ENCODE measurements around the gene TMEM175. TPM values are rescaled to one million over a fixed set of nuclear protein-coding genes. Genes with fewer than 3 reads are reported as not detected.

TMEM175 gene
- total RNA-seq, 1 donor from 2014 or later: 28.0 TPM

- no peak overlapping the region for H3K27ac Mint-ChIP-seq
- no peaks in the 10 kb centered on the region for H3K4me1 Mint-ChIP-seq
- H3K36me3 Mint-ChIP-seq: peaks cover 12% of the 10 kb centered on the region
- H3K9me3 Mint-ChIP-seq: no peaks in the 10 kb centered on the region
- H3K27me3 Mint-ChIP-seq (ENCODE audit: low read depth): no peaks in the 10 kb centered on the region
- no peak for TF ChIP-seq CTCF (IDR thresholded peaks at IDR 0.05; ENCODE audit: unreplicated experiment)
- DNase-seq (ENCODE audit: low spot score in 2 of 2, unreplicated experiment in 2 of 2): no peak
- H3K4me3 Mint-ChIP-seq: no peak overlapping the region
These were observed 20.8 kb downstream of the TMEM175 start for GRCh38 chr4:952881-953573.

- Mint-ChIP-seq H3K36me3 (peaks cover 12% of the 10 kb centered on the region), H3K4me3 (no peak overlapping the region), H3K4me1 (no peaks in the 10 kb centered on the region), H3K27ac (no peak overlapping the region), H3K9me3 (no peaks in the 10 kb centered on the region), H3K27me3 (ENCODE audit: low read depth) (no peaks in the 10 kb centered on the region)
- TF ChIP-seq CTCF (IDR thresholded peaks at IDR 0.05; ENCODE audit: unreplicated experiment): no peak
- no peak for DNase-seq (ENCODE audit: low spot score in 2 of 2, unreplicated experiment in 2 of 2)
These were observed 21.3 kb downstream of the TMEM175 start for GRCh38 chr4:953574-953915.

GRCh38 chr4:954211-955020, 22.2 kb downstream of the TMEM175 start:
- Mint-ChIP-seq H3K36me3 (peaks cover 12% of the 10 kb centered on the region), H3K4me1 (no peaks in the 10 kb centered on the region), H3K9me3 (no peaks in the 10 kb centered on the region), H3K27ac (no peak overlapping the region), H3K4me3 (no peak overlapping the region), H3K27me3 (ENCODE audit: low read depth) (no peaks in the 10 kb centered on the region)
- no peak for DNase-seq (ENCODE audit: low spot score in 2 of 2, unreplicated experiment in 2 of 2)
- no peak for TF ChIP-seq CTCF (IDR thresholded peaks at IDR 0.05; ENCODE audit: unreplicated experiment)

- Mint-ChIP-seq H3K27me3 (ENCODE audit: low read depth) (no peaks in the 10 kb centered on the region), H3K9me3 (no peaks in the 10 kb centered on the region), H3K4me1 (no peaks in the 10 kb centered on the region), H3K27ac (no peak overlapping the region), H3K4me3 (no peak overlapping the region), H3K36me3 (peaks cover 12% of the 10 kb centered on the region)
- no peak for TF ChIP-seq CTCF (IDR thresholded peaks at IDR 0.05; ENCODE audit: unreplicated experiment)
- no peak for DNase-seq (ENCODE audit: low spot score in 2 of 2, unreplicated experiment in 2 of 2)
These were observed 23.1 kb downstream of the TMEM175 start for GRCh38 chr4:955161-955921.

DNA sequence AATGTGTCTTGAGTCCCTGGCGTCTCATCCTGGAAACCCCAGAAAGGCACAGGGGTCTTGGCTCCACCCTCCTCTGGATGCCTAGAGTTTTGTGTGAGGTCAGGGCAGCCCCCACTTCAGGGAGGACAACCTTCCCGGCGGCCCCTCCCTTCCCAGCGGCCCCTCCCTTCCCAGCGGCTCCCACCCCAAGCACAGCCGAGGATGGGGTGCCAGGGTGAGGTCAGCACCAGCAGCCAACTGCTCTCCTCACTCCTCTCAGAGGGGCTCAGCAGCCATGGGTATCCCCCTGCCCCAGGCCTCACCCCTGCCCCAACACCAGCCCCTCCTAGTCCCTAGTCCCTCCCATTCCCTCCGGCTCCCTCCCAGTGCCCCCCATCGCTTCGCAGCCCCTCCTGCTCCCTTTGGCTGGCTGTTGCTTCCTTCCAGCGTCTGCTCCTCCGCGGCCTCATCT, 23.7 kb downstream of the TMEM175 start:
- H3K36me3 Mint-ChIP-seq: peaks cover 12% of the 10 kb centered on the region
- no peaks in the 10 kb centered on the region for H3K9me3 Mint-ChIP-seq
- H3K27me3 Mint-ChIP-seq (ENCODE audit: low read depth): no peaks in the 10 kb centered on the region
- H3K27ac Mint-ChIP-seq: no peak overlapping the region
- no peak for TF ChIP-seq CTCF (IDR thresholded peaks at IDR 0.05; ENCODE audit: unreplicated experiment)
- H3K4me1 Mint-ChIP-seq: no peaks in the 10 kb centered on the region
- no peak for DNase-seq (ENCODE audit: low spot score in 2 of 2, unreplicated experiment in 2 of 2)
- no peak overlapping the region for H3K4me3 Mint-ChIP-seq

Data from mesothelial cell of epicardium (in vitro differentiated cells).